Measurements from ENCODE around the gene TMC1.

Gene TMC1

GRCh38 chr9:72812559-72813111 is 291.2 kb downstream of the TMC1 start:
- in situ Hi-C loops (cut with MboI; ENCODE audit: low sequenced_read_pairs, unreplicated experiment), result loop anchor here (25.0 kb wide), 1 partner anchor 775 kb away; no protein-coding TSS in a partner anchor
- TF ChIP-seq, protein P1, sequence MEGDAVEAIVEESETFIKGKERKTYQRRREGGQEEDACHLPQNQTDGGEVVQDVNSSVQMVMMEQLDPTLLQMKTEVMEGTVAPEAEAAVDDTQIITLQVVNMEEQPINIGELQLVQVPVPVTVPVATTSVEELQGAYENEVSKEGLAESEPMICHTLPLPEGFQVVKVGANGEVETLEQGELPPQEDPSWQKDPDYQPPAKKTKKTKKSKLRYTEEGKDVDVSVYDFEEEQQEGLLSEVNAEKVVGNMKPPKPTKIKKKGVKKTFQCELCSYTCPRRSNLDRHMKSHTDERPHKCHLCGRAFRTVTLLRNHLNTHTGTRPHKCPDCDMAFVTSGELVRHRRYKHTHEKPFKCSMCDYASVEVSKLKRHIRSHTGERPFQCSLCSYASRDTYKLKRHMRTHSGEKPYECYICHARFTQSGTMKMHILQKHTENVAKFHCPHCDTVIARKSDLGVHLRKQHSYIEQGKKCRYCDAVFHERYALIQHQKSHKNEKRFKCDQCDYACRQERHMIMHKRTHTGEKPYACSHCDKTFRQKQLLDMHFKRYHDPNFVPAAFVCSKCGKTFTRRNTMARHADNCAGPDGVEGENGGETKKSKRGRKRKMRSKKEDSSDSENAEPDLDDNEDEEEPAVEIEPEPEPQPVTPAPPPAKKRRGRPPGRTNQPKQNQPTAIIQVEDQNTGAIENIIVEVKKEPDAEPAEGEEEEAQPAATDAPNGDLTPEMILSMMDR (IDR thresholded peaks at IDR 0.05; ENCODE audit: borderline replicate concordance, control extremely low read depth, extremely low read depth, insufficient read depth, missing control alignments), result no peak
- DNase-seq (ENCODE audit: low spot score), result no peak

- TF ChIP-seq, protein P1 (IDR thresholded peaks at IDR 0.05; ENCODE audit: borderline replicate concordance, control extremely low read depth, extremely low read depth, insufficient read depth, missing control alignments), result no peak
- no peak for DNase-seq (ENCODE audit: low spot score)
- in situ Hi-C loops (cut with MboI; ENCODE audit: low sequenced_read_pairs, unreplicated experiment), result loop anchor here (25.0 kb wide), 1 partner anchor 776 kb away; no protein-coding TSS in a partner anchor
Observed at GRCh38 chr9:72813544-72813943, 292.1 kb downstream of the TMC1 start.

- DNase-seq (ENCODE audit: low spot score), result no peak
- in situ Hi-C loops (cut with MboI; ENCODE audit: low sequenced_read_pairs, unreplicated experiment), result loop anchor here (25.0 kb wide), 1 partner anchor 777 kb away; no protein-coding TSS in a partner anchor
- TF ChIP-seq, protein P1 (IDR thresholded peaks at IDR 0.05; ENCODE audit: borderline replicate concordance, control extremely low read depth, extremely low read depth, insufficient read depth, missing control alignments), result no peak
Observed at GRCh38 chr9:72814083-72814597, 292.7 kb downstream of the TMC1 start.

DNA sequence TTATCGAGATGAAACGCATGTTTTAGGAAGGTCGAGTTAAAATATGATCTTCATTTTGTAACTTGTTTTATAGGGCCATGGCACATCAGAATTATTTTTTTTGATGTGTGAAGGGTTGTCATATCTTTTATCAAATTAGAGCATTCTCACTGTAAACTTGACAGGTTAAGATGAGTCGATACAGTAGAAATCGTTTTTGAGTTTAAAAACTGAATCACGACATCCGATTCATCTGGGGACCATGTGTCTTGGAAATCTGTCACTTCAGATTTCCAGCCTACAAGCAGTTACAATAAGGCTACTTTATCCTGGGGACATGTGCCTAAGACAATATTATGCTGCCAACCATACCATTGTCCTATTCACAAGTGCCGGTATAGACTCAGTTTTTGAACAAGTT is 295.3 kb downstream of the TMC1 start:
- DNase-seq (ENCODE audit: low spot score), result no peak
- TF ChIP-seq, protein P1 (IDR thresholded peaks at IDR 0.05; ENCODE audit: borderline replicate concordance, control extremely low read depth, extremely low read depth, insufficient read depth, missing control alignments), result no peak
- in situ Hi-C loops (cut with MboI; ENCODE audit: low sequenced_read_pairs, unreplicated experiment), result loop anchor here (25.0 kb wide), 1 partner anchor 779 kb away; no protein-coding TSS in a partner anchor

DNA sequence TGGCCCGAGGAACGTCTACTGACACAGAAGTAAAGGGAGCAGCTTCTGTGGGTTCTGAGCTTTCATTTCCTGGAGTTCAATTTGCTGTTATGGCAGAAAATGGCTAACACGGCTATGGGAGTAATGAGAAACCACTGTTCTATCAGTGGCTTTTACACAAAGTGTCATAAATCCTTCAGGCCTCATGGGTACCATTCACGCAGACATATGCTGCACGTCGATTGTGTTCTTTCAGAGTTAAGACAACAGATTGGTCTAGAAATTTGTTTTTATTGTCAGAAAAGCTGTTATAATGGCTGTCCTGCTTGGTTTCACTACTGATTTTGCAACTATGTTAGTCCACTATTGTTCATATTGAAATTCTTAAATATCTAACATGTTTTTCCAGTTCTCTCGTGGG is 296.0 kb downstream of the TMC1 start:
- TF ChIP-seq, protein P1 (IDR thresholded peaks at IDR 0.05; ENCODE audit: borderline replicate concordance, control extremely low read depth, extremely low read depth, insufficient read depth, missing control alignments), result no peak
- in situ Hi-C loops (cut with MboI; ENCODE audit: low sequenced_read_pairs, unreplicated experiment), result loop anchor here (25.0 kb wide), 1 partner anchor 780 kb away; no protein-coding TSS in a partner anchor

GRCh38 chr9:72818385-72818784 is 297.0 kb downstream of the TMC1 start:
- in situ Hi-C loops (cut with MboI; ENCODE audit: low sequenced_read_pairs, unreplicated experiment), result loop anchor here (25.0 kb wide), 1 partner anchor 781 kb away; no protein-coding TSS in a partner anchor
- DNase-seq (ENCODE audit: low spot score), result no peak
- TF ChIP-seq, protein P1 (IDR thresholded peaks at IDR 0.05; ENCODE audit: borderline replicate concordance, control extremely low read depth, extremely low read depth, insufficient read depth, missing control alignments), result no peak

More for the DNA sequence above, 296.0 kb downstream of the TMC1 start:
- DNase-seq (ENCODE audit: low spot score), result no peak

All from GM13976 (cell line).